ENCODE results near the gene PIGZ. TPM values are rescaled to one million over a fixed set of nuclear protein-coding genes. Genes with fewer than 3 reads are reported as not detected.

Gene PIGZ
- total RNA-seq, 1 experiment from 2014 or later: 0.69 TPM

- no peak overlapping the region for H3K4me3 ChIP-seq (ENCODE audit: low read depth, low read length, poor library complexity, severe bottlenecking)
- no peaks in the 10 kb centered on the region for H3K36me3 ChIP-seq (ENCODE audit: insufficient read depth, low read length, poor library complexity, severe bottlenecking)
- H3K27me3 ChIP-seq (replicated peaks; ENCODE audit: insufficient read depth, low read depth, low read length, poor library complexity): no peaks in the 10 kb centered on the region
- H3K27ac ChIP-seq (ENCODE audit: low read depth, low read length, poor library complexity, severe bottlenecking): no peak overlapping the region
- intact Hi-C loops (cut with micrococcal nuclease; ENCODE audit: unreplicated experiment): loop anchor here (10.0 kb wide), 1 partner anchor 515 kb away; no protein-coding TSS in a partner anchor
- peaks cover 22% of the 10 kb centered on the region for H3K4me1 ChIP-seq (ENCODE audit: insufficient read depth, low read length, poor library complexity, severe bottlenecking)
- CTCF ChIA-PET: no interaction called here
- DNase-seq (ENCODE audit: low spot score): no peak
- POLR2A ChIA-PET (ENCODE audit: low non-redundant PET): no interaction called here
- BruUV-seq (replicated peaks): no TSS peak
- no peaks in the 10 kb centered on the region for H3K9me3 ChIP-seq (ENCODE audit: low read depth, low read length, poor library complexity, severe bottlenecking)
- TF ChIP-seq EZH2 (IDR thresholded peaks at IDR 0.05; ENCODE audit: borderline replicate concordance, low read depth, low read length, poor library complexity, severe bottlenecking): no peak
- TF ChIP-seq CTCF (conservative IDR thresholded peaks at IDR 0.05; ENCODE audit: low read depth, low read length): no peak
These were observed 31.6 kb upstream of the PIGZ start for GRCh38 chr3:197000211-197000610.

GRCh38 chr3:196998966-196999760, 30.5 kb upstream of the PIGZ start:
- no peak for TF ChIP-seq EZH2 (IDR thresholded peaks at IDR 0.05; ENCODE audit: borderline replicate concordance, low read depth, low read length, poor library complexity, severe bottlenecking)
- TF ChIP-seq CTCF (conservative IDR thresholded peaks at IDR 0.05; ENCODE audit: low read depth, low read length): no peak
- ChIA-PET CTCF (no interaction called here), POLR2A (ENCODE audit: low non-redundant PET) (no interaction called here)
- BruUV-seq (replicated peaks): no TSS peak
- Histone ChIP-seq H3K36me3 (ENCODE audit: insufficient read depth, low read length, poor library complexity, severe bottlenecking) (no peaks in the 10 kb centered on the region), H3K4me1 (ENCODE audit: insufficient read depth, low read length, poor library complexity, severe bottlenecking) (peaks cover 18% of the 10 kb centered on the region), H3K27me3 (replicated peaks; ENCODE audit: insufficient read depth, low read depth, low read length, poor library complexity) (no peaks in the 10 kb centered on the region), H3K4me3 (ENCODE audit: low read depth, low read length, poor library complexity, severe bottlenecking) (no peak overlapping the region), H3K27ac (ENCODE audit: low read depth, low read length, poor library complexity, severe bottlenecking) (no peak overlapping the region), H3K9me3 (ENCODE audit: low read depth, low read length, poor library complexity, severe bottlenecking) (no peaks in the 10 kb centered on the region)
- intact Hi-C loops (cut with micrococcal nuclease; ENCODE audit: unreplicated experiment): no loop called here
- DNase-seq (ENCODE audit: low spot score): no peak

GRCh38 chr3:196997311-196997710, 28.7 kb upstream of the PIGZ start:
- no peak overlapping the region for H3K4me3 ChIP-seq (ENCODE audit: low read depth, low read length, poor library complexity, severe bottlenecking)
- H3K27me3 ChIP-seq (replicated peaks; ENCODE audit: insufficient read depth, low read depth, low read length, poor library complexity): no peaks in the 10 kb centered on the region
- peaks cover 7% of the 10 kb centered on the region for H3K4me1 ChIP-seq (ENCODE audit: insufficient read depth, low read length, poor library complexity, severe bottlenecking)
- DNase-seq (ENCODE audit: low spot score): no peak
- BruUV-seq (replicated peaks): no TSS peak
- no peak overlapping the region for H3K27ac ChIP-seq (ENCODE audit: low read depth, low read length, poor library complexity, severe bottlenecking)
- no peaks in the 10 kb centered on the region for H3K36me3 ChIP-seq (ENCODE audit: insufficient read depth, low read length, poor library complexity, severe bottlenecking)
- no peaks in the 10 kb centered on the region for H3K9me3 ChIP-seq (ENCODE audit: low read depth, low read length, poor library complexity, severe bottlenecking)
- ChIA-PET POLR2A (ENCODE audit: low non-redundant PET) (no interaction called here), CTCF (no interaction called here)
- TF ChIP-seq CTCF (conservative IDR thresholded peaks at IDR 0.05; ENCODE audit: low read depth, low read length) (no peak), EZH2 (IDR thresholded peaks at IDR 0.05; ENCODE audit: borderline replicate concordance, low read depth, low read length, poor library complexity, severe bottlenecking) (no peak)
- intact Hi-C loops (cut with micrococcal nuclease; ENCODE audit: unreplicated experiment): no loop called here
